ENCODE data around the gene YEATS2. TPM values are rescaled to one million over a fixed set of nuclear protein-coding genes. Genes with fewer than 3 reads are reported as not detected.

Gene YEATS2
- total RNA-seq, 1 experiment from 2014 or later, result 33.8 TPM

GRCh38 chr3:183766745-183767606 is 69.4 kb downstream of the YEATS2 start:
- CTCF ChIA-PET, result interaction anchor here (0.7 to 1.6 kb wide), 8 partner anchors 14 to 588 kb away, joined by 3 to 10 read pairs (median 4); no protein-coding TSS in a partner anchor
- in situ Hi-C loops (cut with HindIII; ENCODE audit: low pct_unique_long_range_greater_than_20kb, low sequenced_read_pairs) (no loop called here), intact Hi-C loops (cut with micrococcal nuclease; ENCODE audit: unreplicated experiment) (loop anchor here (1.0 to 5.0 kb wide), 3 partner anchors 130 to 298 kb away; partner anchors contain the start of gene KLHL24)
- DNase-seq (ENCODE audit: low read depth, low spot score), result peak; percentile 61
- peak; percentile 96 for ATAC-seq
- H3K4me3 ChIP-seq (ENCODE audit: low read depth in 2 of 2, low read length in 2 of 2), result no peak overlapping the region
- no peaks in the 10 kb centered on the region for H3K9me3 ChIP-seq (ENCODE audit: control insufficient read depth, insufficient read depth, low read depth, low read length)
- no peak overlapping the region for H3K27ac ChIP-seq (ENCODE audit: low read length)
- H3K36me3 ChIP-seq (ENCODE audit: control insufficient read depth, insufficient read depth, low read length), result peaks cover 2% of the 10 kb centered on the region; the same call in 1 of the 2 replicates
- H3K27me3 ChIP-seq (ENCODE audit: control insufficient read depth, insufficient read depth, low read length), result no peaks in the 10 kb centered on the region
- POLR2A ChIA-PET, result no interaction called here
- no TSS peak for BruUV-seq (replicated peaks)
- H3K4me1 ChIP-seq (ENCODE audit: control insufficient read depth, insufficient read depth, low read length), result peaks cover 12% of the 10 kb centered on the region
- TF ChIP-seq SIN3A (IDR thresholded peaks at IDR 0.05; ENCODE audit: borderline replicate concordance, insufficient read depth, low read depth, low read length) (no peak), TCF7L2 (IDR thresholded peaks at IDR 0.05; ENCODE audit: low read depth, low read length) (no peak)
- TF ChIP-seq, protein P1, sequence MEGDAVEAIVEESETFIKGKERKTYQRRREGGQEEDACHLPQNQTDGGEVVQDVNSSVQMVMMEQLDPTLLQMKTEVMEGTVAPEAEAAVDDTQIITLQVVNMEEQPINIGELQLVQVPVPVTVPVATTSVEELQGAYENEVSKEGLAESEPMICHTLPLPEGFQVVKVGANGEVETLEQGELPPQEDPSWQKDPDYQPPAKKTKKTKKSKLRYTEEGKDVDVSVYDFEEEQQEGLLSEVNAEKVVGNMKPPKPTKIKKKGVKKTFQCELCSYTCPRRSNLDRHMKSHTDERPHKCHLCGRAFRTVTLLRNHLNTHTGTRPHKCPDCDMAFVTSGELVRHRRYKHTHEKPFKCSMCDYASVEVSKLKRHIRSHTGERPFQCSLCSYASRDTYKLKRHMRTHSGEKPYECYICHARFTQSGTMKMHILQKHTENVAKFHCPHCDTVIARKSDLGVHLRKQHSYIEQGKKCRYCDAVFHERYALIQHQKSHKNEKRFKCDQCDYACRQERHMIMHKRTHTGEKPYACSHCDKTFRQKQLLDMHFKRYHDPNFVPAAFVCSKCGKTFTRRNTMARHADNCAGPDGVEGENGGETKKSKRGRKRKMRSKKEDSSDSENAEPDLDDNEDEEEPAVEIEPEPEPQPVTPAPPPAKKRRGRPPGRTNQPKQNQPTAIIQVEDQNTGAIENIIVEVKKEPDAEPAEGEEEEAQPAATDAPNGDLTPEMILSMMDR (IDR thresholded peaks at IDR 0.05), result peak; percentile 94

- Histone ChIP-seq H3K36me3 (ENCODE audit: control insufficient read depth, insufficient read depth, low read length) (peaks cover 3% of the 10 kb centered on the region), H3K9me3 (ENCODE audit: control insufficient read depth, insufficient read depth, low read depth, low read length) (no peaks in the 10 kb centered on the region), H3K27ac (ENCODE audit: low read length) (no peak overlapping the region), H3K27me3 (ENCODE audit: control insufficient read depth, insufficient read depth, low read length) (no peaks in the 10 kb centered on the region), H3K4me3 (ENCODE audit: low read depth in 2 of 2, low read length in 2 of 2) (no peak overlapping the region), H3K4me1 (ENCODE audit: control insufficient read depth, insufficient read depth, low read length) (peaks cover 12% of the 10 kb centered on the region)
- ChIA-PET POLR2A (no interaction called here), CTCF (no interaction called here)
- intact Hi-C loops (cut with micrococcal nuclease; ENCODE audit: unreplicated experiment), result loop anchor here (5.0 kb wide), 2 partner anchors 131 to 266 kb away; partner anchors contain the start of gene KLHL24
- ATAC-seq, result no peak
- BruUV-seq (replicated peaks), result no TSS peak
- in situ Hi-C loops (cut with HindIII; ENCODE audit: low pct_unique_long_range_greater_than_20kb, low sequenced_read_pairs), result no loop called here
- DNase-seq (ENCODE audit: low read depth, low spot score), result no peak
- TF ChIP-seq POLR2AphosphoS5 (IDR thresholded peaks at IDR 0.05; ENCODE audit: low read depth, low read length), result no peak
- no peak for TF ChIP-seq SIN3A (IDR thresholded peaks at IDR 0.05; ENCODE audit: borderline replicate concordance, insufficient read depth, low read depth, low read length)
- TF ChIP-seq, protein P1 (IDR thresholded peaks at IDR 0.05), result no peak
- TF ChIP-seq TCF7L2 (IDR thresholded peaks at IDR 0.05; ENCODE audit: low read depth, low read length), result no peak
- TF ChIP-seq REST (IDR thresholded peaks at IDR 0.05; ENCODE audit: insufficient read depth in 1 of 2, low read depth in 2 of 2, low read length in 1 of 2), result no peak
Measured at GRCh38 chr3:183768114-183768513, 70.5 kb downstream of the YEATS2 start.

Measured in Panc1 (cell line).